Measurements from ENCODE around the gene BCL2L12. TPM values are rescaled to one million over a fixed set of nuclear protein-coding genes. Genes with fewer than 3 reads are reported as not detected.
A peak's percentile ranks its signal among the peaks of the same experiment; 100 is the strongest.

The BCL2L12 gene
- total and polyA plus RNA-seq, 2 donors (not counting 1 experiment from before 2014, with no cell fraction given), result 19.9 to 22.1 TPM

DNA sequence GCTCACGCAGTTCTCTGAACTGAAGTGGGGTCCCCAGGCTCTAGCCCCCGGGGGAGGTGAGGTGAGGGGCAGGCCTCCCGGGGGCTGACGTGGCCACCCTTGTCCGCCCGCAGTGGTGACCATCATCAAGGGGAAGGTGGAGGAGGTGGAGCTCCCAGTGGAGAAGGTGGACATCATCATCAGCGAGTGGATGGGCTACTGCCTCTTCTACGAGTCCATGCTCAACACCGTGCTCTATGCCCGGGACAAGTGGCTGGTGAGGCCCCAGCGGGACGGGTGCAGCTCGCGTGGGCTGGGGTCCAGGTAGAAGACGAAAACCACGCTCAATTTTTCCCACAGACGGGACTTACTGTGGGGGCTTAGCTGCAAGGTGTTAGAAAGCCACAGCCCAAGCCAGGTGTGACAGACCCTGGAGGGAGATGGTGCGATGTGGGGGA is 18.1 kb downstream of the BCL2L12 start:
- no peak overlapping the region for H3K27ac Mint-ChIP-seq
- Histone ChIP-seq H3K79me2 (ENCODE audit: control insufficient read depth, insufficient read depth, low read length) (peaks cover 43% of the 10 kb centered on the region), H3K4me1 (ENCODE audit: control insufficient read depth in 2 of 2, insufficient read depth in 2 of 2, low read length in 2 of 2) (peaks cover 19 to 21% of the 10 kb centered on the region in 2 donors), H3K4me3 (ENCODE audit: control extremely low read depth in 1 of 5, extremely low read depth in 1 of 5, insufficient read depth in 1 of 5, low read depth in 2 of 5, low read length in 4 of 5) (no peak overlapping the region), H2AFZ (ENCODE audit: insufficient read depth, low read depth, low read length, poor library complexity, severe bottlenecking) (no peak overlapping the region), H3K27me3 (replicated peaks in 1 of 4; ENCODE audit: control extremely low read depth in 1 of 4, control insufficient read depth in 3 of 4, insufficient read depth in 4 of 4, low read length in 3 of 4) (no peaks in the 10 kb centered on the region), H4K20me1 (ENCODE audit: control insufficient read depth, insufficient read depth, low read length, poor library complexity, severe bottlenecking) (peaks cover 75% of the 10 kb centered on the region), H3K9ac (ENCODE audit: low read length) (no peak overlapping the region), H3K36me3 (replicated peaks in 1 of 2; ENCODE audit: control extremely low read depth in 1 of 2, control insufficient read depth in 1 of 2, extremely low read depth in 1 of 2, insufficient read depth in 2 of 2, low read length in 1 of 2) (peaks cover 0 to 68% of the 10 kb centered on the region in 2 experiments), H3K9me3 (ENCODE audit: control extremely low read depth in 1 of 3, control insufficient read depth in 2 of 3, insufficient read depth in 1 of 3, low read length in 2 of 3) (no peaks in the 10 kb centered on the region), H3K4me2 (replicated peaks; ENCODE audit: low read depth, low read length, poor library complexity, severe bottlenecking) (no peak overlapping the region), H3K27ac (ENCODE audit: low read length in 2 of 2) (no peak overlapping the region)
- no peaks in the 10 kb centered on the region for H3K27me3 Mint-ChIP-seq
- H3K4me3 Mint-ChIP-seq, result no peak overlapping the region
- no peak for TF ChIP-seq EZH2 (IDR thresholded peaks at IDR 0.05; ENCODE audit: borderline replicate concordance, insufficient read depth, low read depth, low read length, poor library complexity, severe bottlenecking)
- TF ChIP-seq, protein P1, sequence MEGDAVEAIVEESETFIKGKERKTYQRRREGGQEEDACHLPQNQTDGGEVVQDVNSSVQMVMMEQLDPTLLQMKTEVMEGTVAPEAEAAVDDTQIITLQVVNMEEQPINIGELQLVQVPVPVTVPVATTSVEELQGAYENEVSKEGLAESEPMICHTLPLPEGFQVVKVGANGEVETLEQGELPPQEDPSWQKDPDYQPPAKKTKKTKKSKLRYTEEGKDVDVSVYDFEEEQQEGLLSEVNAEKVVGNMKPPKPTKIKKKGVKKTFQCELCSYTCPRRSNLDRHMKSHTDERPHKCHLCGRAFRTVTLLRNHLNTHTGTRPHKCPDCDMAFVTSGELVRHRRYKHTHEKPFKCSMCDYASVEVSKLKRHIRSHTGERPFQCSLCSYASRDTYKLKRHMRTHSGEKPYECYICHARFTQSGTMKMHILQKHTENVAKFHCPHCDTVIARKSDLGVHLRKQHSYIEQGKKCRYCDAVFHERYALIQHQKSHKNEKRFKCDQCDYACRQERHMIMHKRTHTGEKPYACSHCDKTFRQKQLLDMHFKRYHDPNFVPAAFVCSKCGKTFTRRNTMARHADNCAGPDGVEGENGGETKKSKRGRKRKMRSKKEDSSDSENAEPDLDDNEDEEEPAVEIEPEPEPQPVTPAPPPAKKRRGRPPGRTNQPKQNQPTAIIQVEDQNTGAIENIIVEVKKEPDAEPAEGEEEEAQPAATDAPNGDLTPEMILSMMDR (IDR thresholded peaks at IDR 0.05), result no peak
- no peak for ATAC-seq (ENCODE audit: low read depth)
- CTCF ChIA-PET, result interaction anchor here (0.5 to 0.8 kb wide), 3 partner anchors 109 to 611 kb away, joined by 3 to 4 read pairs (median 4); no protein-coding TSS in a partner anchor
- H3K4me1 Mint-ChIP-seq, result peaks cover 24% of the 10 kb centered on the region
- H3K9me3 Mint-ChIP-seq (ENCODE audit: insufficient read depth), result no peaks in the 10 kb centered on the region
- WGBS (ENCODE audit: insufficient coverage), result 94% methylated on average over 18 of the region's 18 CpGs
- peak; percentile 25 for DNase-seq
- POLR2A ChIA-PET, result no interaction called here
- intact Hi-C loops (cut with micrococcal nuclease), result no loop called here

DNA sequence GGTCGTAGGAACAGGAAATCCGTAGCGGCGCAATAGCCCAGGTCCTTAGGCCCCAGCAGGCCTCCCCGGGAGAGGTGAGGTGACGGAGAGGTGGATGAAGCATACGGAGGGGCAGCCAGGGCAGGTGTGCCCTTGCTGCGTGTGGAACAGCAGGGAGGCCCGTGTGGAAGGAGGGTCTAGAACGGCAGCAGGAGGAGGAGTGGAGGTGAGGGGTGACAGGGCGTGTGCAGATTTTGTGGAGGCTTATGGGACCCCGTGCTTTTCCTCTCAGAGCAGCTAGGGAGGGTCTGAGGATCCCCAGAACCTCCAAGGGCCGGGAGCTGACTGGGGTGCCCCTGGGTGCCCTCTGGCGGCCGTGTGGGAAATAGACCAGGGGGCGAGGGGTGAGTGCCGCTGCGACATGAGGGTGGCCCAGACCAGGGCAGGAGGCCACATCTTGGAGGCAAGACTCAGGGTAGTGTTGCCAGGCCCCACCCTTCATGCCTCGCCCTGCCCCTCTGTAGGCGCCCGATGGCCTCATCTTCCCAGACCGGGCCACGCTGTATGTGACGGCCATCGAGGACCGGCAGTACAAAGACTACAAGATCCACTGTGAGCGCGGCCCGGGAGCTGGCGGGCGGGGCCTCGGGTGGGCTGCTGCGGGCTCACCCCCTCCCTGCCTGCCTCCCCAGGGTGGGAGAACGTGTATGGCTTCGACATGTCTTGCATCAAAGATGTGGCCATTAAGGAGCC is 18.7 kb downstream of the BCL2L12 start:
- Mint-ChIP-seq H3K4me1 (peaks cover 21% of the 10 kb centered on the region), H3K27me3 (no peaks in the 10 kb centered on the region), H3K9me3 (ENCODE audit: insufficient read depth) (no peaks in the 10 kb centered on the region), H3K27ac (no peak overlapping the region), H3K4me3 (no peak overlapping the region)
- 89% methylated on average over 34 of the region's 35 CpGs for WGBS (ENCODE audit: insufficient coverage)
- no peak overlapping the region for H3K4me2 ChIP-seq (replicated peaks; ENCODE audit: low read depth, low read length, poor library complexity, severe bottlenecking)
- H3K4me1 ChIP-seq (ENCODE audit: control insufficient read depth in 2 of 2, insufficient read depth in 2 of 2, low read length in 2 of 2), result peaks cover 16 to 17% of the 10 kb centered on the region in 2 donors
- ChIA-PET POLR2A (no interaction called here), CTCF (interaction anchor here (0.5 to 1.4 kb wide), 5 partner anchors 9 to 611 kb away, joined by 3 to 5 read pairs (median 4); no protein-coding TSS in a partner anchor)
- H3K9me3 ChIP-seq (ENCODE audit: control extremely low read depth in 1 of 3, control insufficient read depth in 2 of 3, insufficient read depth in 1 of 3, low read length in 2 of 3), result peaks cover 0 to under 1% (median 0%) of the 10 kb centered on the region in 3 donors
- H4K20me1 ChIP-seq (ENCODE audit: control insufficient read depth, insufficient read depth, low read length, poor library complexity, severe bottlenecking), result peaks cover 75% of the 10 kb centered on the region
- no peak overlapping the region for H2AFZ ChIP-seq (ENCODE audit: insufficient read depth, low read depth, low read length, poor library complexity, severe bottlenecking)
- DNase-seq (peak; percentile 57), ATAC-seq (ENCODE audit: low read depth) (no peak)
- H3K36me3 ChIP-seq (replicated peaks in 1 of 2; ENCODE audit: control extremely low read depth in 1 of 2, control insufficient read depth in 1 of 2, extremely low read depth in 1 of 2, insufficient read depth in 2 of 2, low read length in 1 of 2), result peaks cover 0 to 68% of the 10 kb centered on the region in 2 experiments
- H3K4me3 ChIP-seq (ENCODE audit: control extremely low read depth in 1 of 5, extremely low read depth in 1 of 5, insufficient read depth in 1 of 5, low read depth in 2 of 5, low read length in 4 of 5), result no peak overlapping the region
- TF ChIP-seq, protein P1 (IDR thresholded peaks at IDR 0.05), result peak; percentile 64
- no peak for TF ChIP-seq EZH2 (IDR thresholded peaks at IDR 0.05; ENCODE audit: borderline replicate concordance, insufficient read depth, low read depth, low read length, poor library complexity, severe bottlenecking)
- H3K9ac ChIP-seq (ENCODE audit: low read length), result no peak overlapping the region
- H3K27me3 ChIP-seq (replicated peaks in 1 of 4; ENCODE audit: control extremely low read depth in 1 of 4, control insufficient read depth in 3 of 4, insufficient read depth in 4 of 4, low read length in 3 of 4), result peaks cover 0 to 2% (median under 1%) of the 10 kb centered on the region in 4 experiments
- intact Hi-C loops (cut with micrococcal nuclease), result no loop called here
- H3K27ac ChIP-seq (ENCODE audit: low read length in 2 of 2), result no peak overlapping the region
- peaks cover 38% of the 10 kb centered on the region for H3K79me2 ChIP-seq (ENCODE audit: control insufficient read depth, insufficient read depth, low read length)

All from B cell (primary cell).